D721Med (cell line): ENCODE results near the gene HPSE2.

Experiments used
- DNase-seq: peaks from one replicate; pipeline ENCODE4 v3.0.0; 2011; ENCODE audit warnings: low spot score; ENCODE audit not compliant: insufficient read length
- FAIRE-seq: peaks from 2 replicates; lab custom pipeline; 2011; peaks lifted over from hg19 to GRCh38; lab: Jason Lieb, UNC
- CTCF ChIP-seq: IDR thresholded peaks from 2 replicates; pipeline ENCODE4 v1.5.1; 2012; ENCODE audit warnings: mild to moderate bottlenecking, control low read depth; ENCODE audit not compliant: insufficient read depth; ENCODE audit errors: missing control alignments

Gene HPSE2

GRCh38 chr10:98486421-98486820 is 749.2 kb downstream of the HPSE2 start:
- FAIRE-seq (no peak), DNase-seq (no peak)

GRCh38 chr10:98485959-98486358 is 749.7 kb downstream of the HPSE2 start:
- TF ChIP-seq CTCF, result no peak
- no peak for FAIRE-seq
- no peak for DNase-seq

More at GRCh38 chr10:98486421-98486820, 749.2 kb downstream of the HPSE2 start:
- no peak for TF ChIP-seq CTCF

GRCh38 chr10:98483658-98484057 is 752.0 kb downstream of the HPSE2 start:
- FAIRE-seq (no peak), DNase-seq (no peak)
- TF ChIP-seq CTCF, result no peak

- no peak for FAIRE-seq
- no peak for DNase-seq
- no peak for TF ChIP-seq CTCF
Observed at GRCh38 chr10:98482096-98482495, 753.6 kb downstream of the HPSE2 start.

GRCh38 chr10:98481404-98481945 is 754.2 kb downstream of the HPSE2 start:
- FAIRE-seq, result no peak
- no peak for DNase-seq
- TF ChIP-seq CTCF, result no peak

- FAIRE-seq, result no peak
- no peak for TF ChIP-seq CTCF
- DNase-seq, result no peak
Observed at GRCh38 chr10:98478430-98479222, 757.0 kb downstream of the HPSE2 start.

GRCh38 chr10:98477861-98478260 is 757.8 kb downstream of the HPSE2 start:
- DNase-seq (no peak), FAIRE-seq (no peak)
- TF ChIP-seq CTCF, result no peak
